Endothelial cell of umbilical vein (primary cell): ENCODE measurements around the gene RIMKLB.

Experiments
- EZH2 ChIP-seq: IDR thresholded peaks from 2 replicates; pipeline ENCODE4 v1.6.1; 2012; ENCODE audit warnings: borderline replicate concordance, low read depth, mild to moderate bottlenecking, moderate library complexity, low read length, inconsistent platforms; ENCODE audit not compliant: severe bottlenecking
- GATA2 ChIP-seq: IDR thresholded peaks from 2 replicates; pipeline ENCODE4 v1.7.0; 2011; ENCODE audit warnings: low read depth, mild to moderate bottlenecking, moderate library complexity, mixed read lengths, low read length; ENCODE audit not compliant: insufficient read length, insufficient read depth
- JUN ChIP-seq: IDR thresholded peaks from 2 replicates; pipeline ENCODE4 v1.6.1; 2011; ENCODE audit warnings: borderline replicate concordance, low read depth; ENCODE audit not compliant: insufficient read length, insufficient read depth
- MAX ChIP-seq: IDR thresholded peaks from 2 replicates; pipeline ENCODE4 v1.6.1; 2011; ENCODE audit not compliant: insufficient read depth, insufficient read length
- POLR2A ChIP-seq: IDR thresholded peaks from 2 replicates; pipeline ENCODE4 v1.6.1; 2012; ENCODE audit warnings: low read depth, mild to moderate bottlenecking, control low read depth, low read length
- POLR2AphosphoS5 ChIP-seq: IDR thresholded peaks from 2 replicates; pipeline ENCODE4 v1.6.1; 2012; ENCODE audit warnings: low read depth, mild to moderate bottlenecking, control low read depth, low read length, moderate library complexity; ENCODE audit not compliant: insufficient read depth
- TF ChIP-seq, protein P1 (sequence below), 2 donors: IDR thresholded peaks; 1 replicate in 1 of 2; 2 replicates in 1 of 2; pipeline ENCODE4 v1.5.1; 2011; ENCODE audit warnings: low read length in 2 of 2, mild to moderate bottlenecking in 2 of 2, moderate library complexity in 2 of 2, control low read depth in 1 of 2, inconsistent platforms in 1 of 2, low read depth in 1 of 2; ENCODE audit not compliant: insufficient read depth in 1 of 2; ENCODE audit errors: extremely low read depth in 1 of 2

- TF ChIP-seq POLR2A (no peak), JUN (no peak), EZH2 (no peak), POLR2AphosphoS5 (no peak), MAX (no peak), GATA2 (no peak)
- TF ChIP-seq, protein P1, sequence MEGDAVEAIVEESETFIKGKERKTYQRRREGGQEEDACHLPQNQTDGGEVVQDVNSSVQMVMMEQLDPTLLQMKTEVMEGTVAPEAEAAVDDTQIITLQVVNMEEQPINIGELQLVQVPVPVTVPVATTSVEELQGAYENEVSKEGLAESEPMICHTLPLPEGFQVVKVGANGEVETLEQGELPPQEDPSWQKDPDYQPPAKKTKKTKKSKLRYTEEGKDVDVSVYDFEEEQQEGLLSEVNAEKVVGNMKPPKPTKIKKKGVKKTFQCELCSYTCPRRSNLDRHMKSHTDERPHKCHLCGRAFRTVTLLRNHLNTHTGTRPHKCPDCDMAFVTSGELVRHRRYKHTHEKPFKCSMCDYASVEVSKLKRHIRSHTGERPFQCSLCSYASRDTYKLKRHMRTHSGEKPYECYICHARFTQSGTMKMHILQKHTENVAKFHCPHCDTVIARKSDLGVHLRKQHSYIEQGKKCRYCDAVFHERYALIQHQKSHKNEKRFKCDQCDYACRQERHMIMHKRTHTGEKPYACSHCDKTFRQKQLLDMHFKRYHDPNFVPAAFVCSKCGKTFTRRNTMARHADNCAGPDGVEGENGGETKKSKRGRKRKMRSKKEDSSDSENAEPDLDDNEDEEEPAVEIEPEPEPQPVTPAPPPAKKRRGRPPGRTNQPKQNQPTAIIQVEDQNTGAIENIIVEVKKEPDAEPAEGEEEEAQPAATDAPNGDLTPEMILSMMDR (IDR thresholded peaks at IDR 0.05; ENCODE audit: extremely low read depth in 1 of 2, insufficient read depth in 1 of 2, low read depth in 1 of 2, low read length in 2 of 2) = no peak
These were observed 72.7 kb downstream of the RIMKLB start for GRCh38 chr12:8770499-8770898.
